Natural killer cell treated with Interleukin-12 subunit alpha and Interleukin-12 subunit beta and Interleukin-15 and Interleukin-18, amount 100 ng/mL, for 72 hours (primary cell): Measurements from ENCODE around the gene RNF145. TPM values are rescaled to one million over a fixed set of nuclear protein-coding genes. Genes with fewer than 3 reads are reported as not detected.
"Not testable (repeated sequence)": the region's sequence is repeated elsewhere in the genome, so short reads cannot be mapped to it uniquely, and the experiment has no call there.

Experiments
- ATAC-seq, 2 donors: fragments of 150-1000 bp; cut with Tn5 transposase in 1 of 2; sonication (Bioruptor Pico), chemical (Tn5 transposase) in 1 of 2; 2 replicates each; pipeline ENCODE4 v1.10.0; 2021
- DNase-seq: peaks from one replicate; pipeline ENCODE4 v3.0.0; 2022; ENCODE audit warnings: low spot score
- H3K27ac Mint-ChIP-seq, 2 donors: 1 replicate in 1 of 2; 2 replicates in 1 of 2; pipeline ENCODE4 v1.8.0; 2022; ENCODE audit warnings: mixed read lengths in 2 of 2, mild to moderate bottlenecking in 1 of 2, moderate library complexity in 1 of 2
- H3K27me3 Mint-ChIP-seq, 2 donors: 1 replicate in 1 of 2; 2 replicates in 1 of 2; pipeline ENCODE4 v1.8.0; 2022; ENCODE audit warnings: mixed read lengths in 2 of 2
- H3K36me3 Mint-ChIP-seq: one replicate; pipeline ENCODE4 v1.8.0; 2022; ENCODE audit warnings: mixed read lengths
- H3K4me1 Mint-ChIP-seq, 2 donors: 1 replicate in 1 of 2; 2 replicates in 1 of 2; pipeline ENCODE4 v1.8.0; 2022; ENCODE audit warnings: low read depth in 2 of 2, mixed read lengths in 2 of 2, mild to moderate bottlenecking in 1 of 2
- H3K4me3 Mint-ChIP-seq: one replicate; pipeline ENCODE4 v1.8.0; 2022; ENCODE audit warnings: mixed read lengths
- H3K9me3 Mint-ChIP-seq: 2 replicates; pipeline ENCODE4 v1.8.0; 2022; ENCODE audit warnings: mixed read lengths
- total RNA-seq, 2 donors: library from RNA; stranded (reverse); gene quantifications; one replicate each; pipeline ENCODE4 v1.2.3, GENCODE V29; 2022

Gene RNF145
- total RNA-seq, 2 donors from 2014 or later, result 92.3 to 113 TPM

GRCh38 chr5:159156426-159157238 lies 52.7 kb downstream of the RNF145 start:
- Mint-ChIP-seq H3K27ac (no peak overlapping the region), H3K27me3 (no peaks in the 10 kb centered on the region), H3K9me3 (no peaks in the 10 kb centered on the region), H3K4me3 (no peak overlapping the region), H3K36me3 (peaks cover 22% of the 10 kb centered on the region), H3K4me1 (peaks cover 9 to 11% of the 10 kb centered on the region in 2 donors)
- no peak for DNase-seq
- peak; percentile 43 to 67 for ATAC-seq

DNA sequence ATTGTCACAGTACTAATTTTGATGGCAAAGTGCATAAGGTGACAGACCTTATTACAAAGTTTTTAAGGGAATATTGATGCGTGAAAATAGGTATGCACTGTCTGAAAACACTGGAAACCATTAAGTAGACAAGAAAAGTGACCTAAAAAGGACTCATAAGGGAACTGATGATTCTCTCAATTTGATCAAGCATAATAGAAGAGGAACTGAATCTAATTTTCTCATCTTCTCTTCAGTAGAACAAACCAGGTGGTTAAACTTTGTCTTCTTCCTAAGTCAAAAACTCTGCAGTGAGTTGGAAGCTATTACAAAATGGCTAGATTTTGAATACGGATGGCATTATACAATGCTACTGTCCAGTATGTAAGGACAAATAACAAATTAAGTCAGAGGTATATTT lies 53.4 kb downstream of the RNF145 start:
- Mint-ChIP-seq H3K27ac (no peak overlapping the region), H3K27me3 (peaks cover 0 to under 1% of the 10 kb centered on the region in 2 donors), H3K9me3 (no peaks in the 10 kb centered on the region), H3K36me3 (peaks cover 16% of the 10 kb centered on the region), H3K4me3 (no peak overlapping the region), H3K4me1 (peaks cover 9 to 11% of the 10 kb centered on the region in 2 donors)
- no peak for DNase-seq
- ATAC-seq, result no peak

DNA sequence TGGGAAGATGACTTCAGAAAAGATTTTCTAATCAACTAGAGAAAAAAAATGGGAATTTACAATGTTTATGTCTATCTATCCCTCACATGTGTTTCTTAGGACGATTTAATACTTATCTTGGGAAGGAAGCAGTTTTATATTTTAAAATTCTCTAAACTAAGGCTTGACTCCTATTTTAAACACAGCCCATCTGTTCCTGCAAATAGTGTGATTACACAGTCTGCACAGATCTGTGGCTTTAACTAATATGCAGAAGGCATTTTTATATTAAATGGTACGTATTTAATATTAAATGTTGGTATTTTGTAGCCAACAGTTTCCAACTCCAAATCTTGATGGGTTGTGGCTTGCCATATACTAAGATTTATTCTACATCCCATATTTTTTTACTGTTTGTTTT lies 56.5 kb downstream of the RNF145 start:
- H3K9me3 Mint-ChIP-seq, result no peaks in the 10 kb centered on the region
- no peak for DNase-seq
- H3K4me3 Mint-ChIP-seq, result no peak overlapping the region
- no peak for ATAC-seq
- peaks cover 8 to 9% of the 10 kb centered on the region in 2 donors for H3K4me1 Mint-ChIP-seq
- no peak overlapping the region for H3K27ac Mint-ChIP-seq
- peaks cover 6 to 7% of the 10 kb centered on the region in 2 donors for H3K27me3 Mint-ChIP-seq
- H3K36me3 Mint-ChIP-seq, result no peaks in the 10 kb centered on the region

- DNase-seq, result no peak
- H3K4me3 Mint-ChIP-seq, result no peak overlapping the region
- peaks cover 10 to 25% of the 10 kb centered on the region in 2 donors for H3K27me3 Mint-ChIP-seq
- H3K36me3 Mint-ChIP-seq, result no peaks in the 10 kb centered on the region
- no peak for ATAC-seq
- no peaks in the 10 kb centered on the region for H3K4me1 Mint-ChIP-seq
- H3K27ac Mint-ChIP-seq, result no peak overlapping the region
- no peaks in the 10 kb centered on the region for H3K9me3 Mint-ChIP-seq
These were observed 60.3 kb downstream of the RNF145 start for GRCh38 chr5:159149085-159149484.

DNA sequence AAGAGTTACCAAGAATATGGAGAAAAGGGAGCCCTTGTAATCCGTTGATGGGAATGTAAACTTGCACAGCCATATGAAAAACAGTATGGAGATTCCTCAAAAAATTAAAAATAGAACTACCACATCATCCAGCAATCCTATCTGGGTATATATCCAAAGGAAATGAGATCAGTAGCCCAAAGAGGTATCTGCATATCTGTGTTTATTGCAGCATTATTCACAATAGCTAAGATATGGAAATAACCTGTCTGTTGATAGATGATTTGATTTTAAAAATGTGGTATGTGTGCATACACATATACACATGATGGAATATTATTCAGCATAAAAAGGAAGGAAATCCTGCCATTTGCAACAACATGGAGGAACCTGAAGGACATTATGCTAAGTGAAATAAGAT lies 61.4 kb downstream of the RNF145 start:
- Mint-ChIP-seq H3K4me1 (no peaks in the 10 kb centered on the region), H3K27me3 (peaks cover 18 to 35% of the 10 kb centered on the region in 2 donors), H3K4me3 (no peak overlapping the region), H3K27ac (no peak overlapping the region), H3K36me3 (no peaks in the 10 kb centered on the region), H3K9me3 (no peaks in the 10 kb centered on the region)
- ATAC-seq (no peak), DNase-seq (no peak)

- ATAC-seq (no peak), DNase-seq (no peak)
- no peaks in the 10 kb centered on the region for H3K4me1 Mint-ChIP-seq
- H3K27ac Mint-ChIP-seq, result no peak overlapping the region
- no peaks in the 10 kb centered on the region for H3K36me3 Mint-ChIP-seq
- peaks cover 25 to 47% of the 10 kb centered on the region in 2 donors for H3K27me3 Mint-ChIP-seq
- no peaks in the 10 kb centered on the region for H3K9me3 Mint-ChIP-seq
- H3K4me3 Mint-ChIP-seq, result no peak overlapping the region
These were observed 62.5 kb downstream of the RNF145 start for GRCh38 chr5:159146839-159147238.

DNA sequence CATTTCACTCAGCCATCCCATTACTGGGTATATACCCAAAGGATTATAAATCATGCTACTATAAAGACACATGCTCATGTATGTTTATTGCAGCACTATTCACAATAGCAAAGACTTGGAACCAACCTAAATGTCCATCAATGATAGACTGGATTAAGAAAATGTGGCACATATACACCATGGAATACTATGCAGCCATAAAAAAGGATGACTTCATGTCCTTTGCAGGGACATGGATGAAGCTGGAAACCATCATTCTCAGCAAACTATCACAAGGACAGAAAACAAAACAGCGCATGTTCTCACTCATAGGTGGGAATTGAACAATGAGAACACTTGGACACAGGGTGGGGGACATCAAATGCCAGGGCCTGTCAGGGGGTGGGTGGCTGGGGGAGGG lies 64.2 kb downstream of the RNF145 start:
- H3K36me3 Mint-ChIP-seq, H3K27ac Mint-ChIP-seq, H3K4me1 Mint-ChIP-seq, H3K9me3 Mint-ChIP-seq, DNase-seq, H3K4me3 Mint-ChIP-seq, ATAC-seq: not testable (repeated sequence)
- peaks cover 31 to 61% of the 10 kb centered on the region in 2 donors for H3K27me3 Mint-ChIP-seq

GRCh38 chr5:159139802-159140201 lies 69.6 kb downstream of the RNF145 start:
- Mint-ChIP-seq H3K4me1 (no peaks in the 10 kb centered on the region), H3K9me3 (no peaks in the 10 kb centered on the region), H3K36me3 (no peaks in the 10 kb centered on the region), H3K27ac (no peak overlapping the region), H3K4me3 (no peak overlapping the region), H3K27me3 (peaks cover 37 to 50% of the 10 kb centered on the region in 2 donors)
- ATAC-seq (no peak), DNase-seq (no peak)

- DNase-seq (no peak), ATAC-seq (no peak)
- Mint-ChIP-seq H3K4me3 (no peak overlapping the region), H3K36me3 (no peaks in the 10 kb centered on the region), H3K4me1 (no peaks in the 10 kb centered on the region), H3K27ac (no peak overlapping the region), H3K27me3 (peaks cover 15 to 23% of the 10 kb centered on the region in 2 donors), H3K9me3 (no peaks in the 10 kb centered on the region)
These were observed 73.3 kb downstream of the RNF145 start for GRCh38 chr5:159135896-159136531.

DNA sequence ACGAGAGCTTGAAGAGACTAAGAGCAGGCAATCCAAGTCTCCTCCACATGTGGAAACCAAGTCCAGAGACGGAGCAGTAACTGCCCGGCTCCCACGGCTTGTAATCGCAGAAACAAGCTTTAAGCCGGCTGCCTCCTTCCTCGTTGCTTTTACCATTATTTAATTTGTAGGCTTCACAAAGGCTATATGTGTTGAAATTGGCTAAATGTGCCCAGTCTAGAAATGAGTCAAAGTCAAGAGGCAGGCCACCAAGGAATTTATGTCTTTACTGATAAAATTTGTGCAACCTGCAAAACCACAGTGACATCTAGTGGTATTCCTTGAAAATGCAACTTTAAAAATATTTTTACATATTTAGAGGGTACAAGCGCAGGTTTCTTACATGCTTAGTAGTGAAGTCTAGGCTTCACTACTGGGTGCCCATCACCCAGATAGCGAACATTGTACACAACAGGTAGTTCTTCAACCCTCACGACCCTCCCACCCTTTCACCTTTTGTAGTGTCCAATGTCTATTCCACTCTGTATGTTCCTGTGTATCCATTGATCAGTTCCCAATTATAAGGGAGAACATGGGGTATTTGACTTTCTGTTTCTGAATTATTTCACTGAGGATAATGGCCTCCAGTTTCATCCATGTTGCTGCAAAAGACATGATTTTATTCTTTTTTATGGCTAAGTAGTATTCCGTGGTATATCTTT lies 76.2 kb downstream of the RNF145 start:
- ATAC-seq (peak in 1 of 2 donors; percentile 38), DNase-seq (no peak)
- no peaks in the 10 kb centered on the region for H3K9me3 Mint-ChIP-seq
- peaks cover 10 to 21% of the 10 kb centered on the region in 2 donors for H3K27me3 Mint-ChIP-seq
- no peaks in the 10 kb centered on the region for H3K36me3 Mint-ChIP-seq
- H3K4me3 Mint-ChIP-seq, result no peak overlapping the region
- no peak overlapping the region for H3K27ac Mint-ChIP-seq
- H3K4me1 Mint-ChIP-seq, result no peaks in the 10 kb centered on the region

- ATAC-seq, result no peak
- Mint-ChIP-seq H3K9me3 (no peaks in the 10 kb centered on the region), H3K27me3 (peaks cover 11 to 24% of the 10 kb centered on the region in 2 donors)
These were observed 76.8 kb downstream of the RNF145 start for GRCh38 chr5:159132429-159133040.

GRCh38 chr5:159131951-159132350 lies 77.4 kb downstream of the RNF145 start:
- ATAC-seq (no peak), DNase-seq (no peak)
- H3K27ac Mint-ChIP-seq, result no peak overlapping the region
- H3K4me1 Mint-ChIP-seq, result no peaks in the 10 kb centered on the region
- no peaks in the 10 kb centered on the region for H3K36me3 Mint-ChIP-seq
- H3K4me3 Mint-ChIP-seq, result no peak overlapping the region
- H3K27me3 Mint-ChIP-seq, result peaks cover 10 to 24% of the 10 kb centered on the region in 2 donors
- H3K9me3 Mint-ChIP-seq, result no peaks in the 10 kb centered on the region

More at GRCh38 chr5:159132429-159133040, 76.8 kb downstream of the RNF145 start:
- no peaks in the 10 kb centered on the region for H3K36me3 Mint-ChIP-seq
- H3K4me1 Mint-ChIP-seq, result no peaks in the 10 kb centered on the region
- no peak overlapping the region for H3K27ac Mint-ChIP-seq
- H3K4me3 Mint-ChIP-seq, result no peak overlapping the region
- DNase-seq, result no peak

- Mint-ChIP-seq H3K27ac (no peak overlapping the region), H3K27me3 (peaks cover 16 to 26% of the 10 kb centered on the region in 2 donors), H3K4me1 (no peaks in the 10 kb centered on the region), H3K4me3 (no peak overlapping the region), H3K36me3 (peaks cover under 1% of the 10 kb centered on the region), H3K9me3 (no peaks in the 10 kb centered on the region)
- ATAC-seq (no peak), DNase-seq (no peak)
These were observed 78.5 kb downstream of the RNF145 start for GRCh38 chr5:159130871-159131270.
